Left colon (tissue), 2 donors: ENCODE results near the gene SEC14L5. TPM values are rescaled to one million over a fixed set of nuclear protein-coding genes. Genes with fewer than 3 reads are reported as not detected.
"Not testable (repeated sequence)": the region's sequence is repeated elsewhere in the genome, so short reads cannot be mapped to it uniquely, and the experiment has no call there.

Experiments used
- ATAC-seq: fragments of 200-7000 bp; cut with Tn5 transposase; one replicate; pipeline ENCODE4 v1.9.1; 2020; ENCODE audit warnings: mild to moderate bottlenecking, moderate library complexity
- DNase-seq, 2 donors: peaks; one replicate each; pipeline ENCODE4 v3.0.0-alpha.2; 2020
- intact Hi-C, 2 donors: fragments of 100-400 bp; cut with DNase I in 1 of 2; cut with micrococcal nuclease in 1 of 2; formaldehyde crosslinking; loops; one replicate each; pipeline versions ENCODE4 v1.11.2 to v1.14.0; 2022; cut with DNase I, micrococcal nuclease
- total RNA-seq, 2 donors: library from RNA; stranded (reverse); fragmentation: NEBNext Ultra II Directional; extraction: Animal tissue kit (Norgen Biotek cat#: 25700); gene quantifications; one replicate each; pipeline ENCODE4 v1.2.1, GENCODE V29; 2021
- donor health status: DM: no; HTN: no; CAD: no.
- donor health status: DM: yes; HTN: yes; CAD: no.

SEC14L5 gene
- total RNA-seq, 2 donors from 2014 or later: 1.4 to 1.8 TPM

- ATAC-seq (no peak), DNase-seq (no peak)
- intact Hi-C loops: no loop called here
Observed at GRCh38 chr16:4926928-4927327, 31.2 kb upstream of the SEC14L5 start.

- intact Hi-C loops: no loop called here
- no peak for DNase-seq
- ATAC-seq: no peak
Observed at GRCh38 chr16:4927661-4928060, 30.5 kb upstream of the SEC14L5 start.

GRCh38 chr16:4928227-4928626 lies 29.9 kb upstream of the SEC14L5 start:
- DNase-seq (no peak), ATAC-seq (no peak)
- intact Hi-C loops: no loop called here

GRCh38 chr16:4929619-4930018 lies 28.5 kb upstream of the SEC14L5 start:
- intact Hi-C loops, DNase-seq, ATAC-seq: not testable (repeated sequence)

GRCh38 chr16:4931381-4931780 lies 26.7 kb upstream of the SEC14L5 start:
- intact Hi-C loops: no loop called here
- no peak for ATAC-seq
- no peak for DNase-seq

- DNase-seq (no peak), ATAC-seq (no peak)
- intact Hi-C loops: no loop called here
Observed at GRCh38 chr16:4933433-4933832, 24.7 kb upstream of the SEC14L5 start.

GRCh38 chr16:4933871-4934395 lies 24.2 kb upstream of the SEC14L5 start:
- DNase-seq (no peak), ATAC-seq (no peak)
- intact Hi-C loops: no loop called here

- DNase-seq (no peak), ATAC-seq (no peak)
- intact Hi-C loops: no loop called here
Observed at GRCh38 chr16:4934591-4934990, 23.5 kb upstream of the SEC14L5 start.

GRCh38 chr16:4935241-4935855 lies 22.8 kb upstream of the SEC14L5 start:
- no peak for ATAC-seq
- intact Hi-C loops: no loop called here
- DNase-seq: peak; percentile 30 to 76

GRCh38 chr16:4936181-4936990 lies 21.7 kb upstream of the SEC14L5 start:
- ATAC-seq (peak; percentile 44), DNase-seq (peak in 1 of 2 donors; percentile 47)
- intact Hi-C loops: no loop called here

- DNase-seq (peak; percentile 94), ATAC-seq (peak; percentile 92)
- intact Hi-C loops: no loop called here
Observed at GRCh38 chr16:4936991-4937781, 20.9 kb upstream of the SEC14L5 start, which contains the start of gene PPL. PPL (minus strand) TSS chr16:4937148; CDS start chr16:4937045, 103 bp downstream.

GRCh38 chr16:4937782-4938682 lies 20.1 kb upstream of the SEC14L5 start:
- peak; percentile 60 for ATAC-seq
- DNase-seq: peak; percentile 49 to 59
- intact Hi-C loops: no loop called here

GRCh38 chr16:4938683-4939030 lies 19.5 kb upstream of the SEC14L5 start:
- DNase-seq (no peak), ATAC-seq (no peak)
- intact Hi-C loops: no loop called here

- DNase-seq (no peak), ATAC-seq (no peak)
- intact Hi-C loops: no loop called here
Observed at GRCh38 chr16:4940719-4941118, 17.4 kb upstream of the SEC14L5 start.

GRCh38 chr16:4942481-4942880 lies 15.6 kb upstream of the SEC14L5 start:
- DNase-seq: no peak
- intact Hi-C loops: no loop called here

GRCh38 chr16:4944333-4945281 lies 13.5 kb upstream of the SEC14L5 start:
- ATAC-seq: peak; percentile 88
- peak; percentile 80 to 85 for DNase-seq
- intact Hi-C loops: no loop called here

More at GRCh38 chr16:4942481-4942880, 15.6 kb upstream of the SEC14L5 start:
- ATAC-seq: no peak
